H1 (cell line): ENCODE results near the gene KRT83. TPM values are rescaled to one million over a fixed set of nuclear protein-coding genes. Genes with fewer than 3 reads are reported as not detected.

Source experiments
- CBX8 ChIP-seq: fragments of 300-800, 300-1000 bp; sonication (generic); IDR thresholded peaks from 2 replicates; pipeline ENCODE4 v1.7.1; 2016; ENCODE audit warnings: low read depth, low read length, borderline replicate concordance
- TAF7 ChIP-seq: optimal IDR thresholded peaks from 2 replicates; pipeline ENCODE3; 2011; ENCODE audit warnings: low read depth, mild to moderate bottlenecking, inconsistent platforms, low read length, moderate library complexity, borderline replicate concordance
- polyA plus RNA-seq, 7 experiments: library from polyadenylated mRNA; depleted of rRNA in 3 of 7; stranded (reverse) in 5 of 7; unstranded in 2 of 7; fragments of >200 nt in 5 of 7; fragments of 200-250 nt in 2 of 7; gene quantifications; 1 replicate in 5 of 7; 2 replicates in 1 of 7; 4 replicates in 1 of 7; pipeline versions ENCODE4 v1.2.1 to v1.2.3, GENCODE V29; 2011 to 2013; ENCODE audit warnings: missing spikeins in 2 of 7, mixed read lengths in 2 of 7
- total RNA-seq: library from RNA; stranded (reverse); fragmentation: NEBNext Ultra II Directional; extraction: Animal tissue kit (Norgen Biotek cat#: 25700); gene quantifications from 2 replicates; pipeline ENCODE4 v1.2.1, GENCODE V29; 2021
- TF ChIP-seq, protein P1 (sequence below): IDR thresholded peaks from 2 replicates; pipeline ENCODE4 v1.6.1; 2012; ENCODE audit warnings: inconsistent platforms

KRT83 gene
- total and polyA plus RNA-seq, 2 of the 8 experiments (the other 6 are each of a cell fraction or from before 2014, with no cell fraction given) = not detected

DNA sequence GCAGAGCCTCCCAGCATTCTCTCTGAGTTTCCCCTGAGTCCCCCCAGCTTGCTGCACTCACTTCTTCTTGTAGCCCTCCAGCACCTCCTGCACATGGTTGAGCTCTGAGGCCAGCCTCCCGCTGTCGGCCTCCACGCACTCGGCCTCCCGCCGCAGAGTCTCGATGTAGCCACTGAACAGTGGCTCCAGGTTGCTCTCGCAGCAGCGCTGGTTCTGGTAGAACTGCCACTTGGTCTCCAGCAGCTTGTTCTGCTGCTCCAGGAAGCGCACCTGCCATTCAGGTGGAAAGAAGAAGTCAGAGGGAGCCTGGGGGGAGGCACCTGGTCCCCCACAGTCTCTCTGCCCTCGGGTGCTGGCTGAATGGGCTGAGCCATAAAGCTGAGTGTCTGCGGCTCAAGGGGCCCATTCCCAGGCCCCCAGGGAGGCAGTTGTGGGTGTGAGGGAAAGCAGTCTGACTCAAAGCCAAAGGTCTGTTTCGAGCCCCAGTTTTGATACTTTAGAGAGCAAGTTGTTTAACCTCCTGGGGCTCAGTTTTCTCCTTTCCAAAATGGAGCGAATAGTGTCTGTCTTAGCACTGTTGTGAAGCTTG is 43.8 kb upstream of the KRT83 start (continued):
- TF ChIP-seq TAF7 = no peak
- TF ChIP-seq, protein P1, sequence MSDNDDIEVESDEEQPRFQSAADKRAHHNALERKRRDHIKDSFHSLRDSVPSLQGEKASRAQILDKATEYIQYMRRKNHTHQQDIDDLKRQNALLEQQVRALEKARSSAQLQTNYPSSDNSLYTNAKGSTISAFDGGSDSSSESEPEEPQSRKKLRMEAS = no peak
- no peak for TF ChIP-seq CBX8
